ENCODE results near the gene KRR1. TPM values are rescaled to one million over a fixed set of nuclear protein-coding genes. Genes with fewer than 3 reads are reported as not detected.

KRR1 gene
- polyA plus RNA-seq = 43.8 TPM
- long read RNA-seq, donor 1, full-length matches to known transcripts = 6 of 6 reads
- long read RNA-seq, donor 1, partial matches to known transcripts = 0 of 6 reads
- long read RNA-seq, donor 1, other reads (novel, unspliced or antisense) = 0 of 6 reads
- long read RNA-seq, donor 2, full-length matches to known transcripts = 14 of 14 reads
- long read RNA-seq, donor 2, partial matches to known transcripts = 0 of 14 reads
- long read RNA-seq, donor 2, other reads (novel, unspliced or antisense) = 0 of 14 reads
- long read RNA-seq, donor 3 = 0 reads
- long read RNA-seq, donor 4 = 0 reads
- long read RNA-seq, donor 5, full-length matches to known transcripts = 7 of 7 reads
- long read RNA-seq, donor 5, partial matches to known transcripts = 0 of 7 reads
- long read RNA-seq, donor 5, other reads (novel, unspliced or antisense) = 0 of 7 reads
- long read RNA-seq, donor 6, full-length matches to known transcripts = 8 of 27 reads
- long read RNA-seq, donor 6, partial matches to known transcripts = 12 of 27 reads
- long read RNA-seq, donor 6, other reads (novel, unspliced or antisense) = 7 of 27 reads
- long read RNA-seq, donor 7, full-length matches to known transcripts = 7 of 7 reads
- long read RNA-seq, donor 7, partial matches to known transcripts = 0 of 7 reads
- long read RNA-seq, donor 7, other reads (novel, unspliced or antisense) = 0 of 7 reads
- long read RNA-seq, donor 8, full-length matches to known transcripts = 18 of 18 reads
- long read RNA-seq, donor 8, partial matches to known transcripts = 0 of 18 reads
- long read RNA-seq, donor 8, other reads (novel, unspliced or antisense) = 0 of 18 reads
- long read RNA-seq, donor 9, full-length matches to known transcripts = 11 of 19 reads
- long read RNA-seq, donor 9, partial matches to known transcripts = 8 of 19 reads
- long read RNA-seq, donor 9, other reads (novel, unspliced or antisense) = 0 of 19 reads
- long read RNA-seq, donor 10, full-length matches to known transcripts = 13 of 78 reads
- long read RNA-seq, donor 10, partial matches to known transcripts = 65 of 78 reads
- long read RNA-seq, donor 10, other reads (novel, unspliced or antisense) = 0 of 78 reads
- long read RNA-seq, donor 11, full-length matches to known transcripts = 15 of 20 reads
- long read RNA-seq, donor 11, partial matches to known transcripts = 0 of 20 reads
- long read RNA-seq, donor 11, other reads (novel, unspliced or antisense) = 5 of 20 reads

- WGBS (ENCODE audit: insufficient coverage, low lambda C conversion rate) = 17% methylated on average over 4 of the region's 47 CpGs
- Histone ChIP-seq H3K4me3 (ENCODE audit: low read length) (peak within 1 kb of the TSS; percentile 79), H3K9me3 (ENCODE audit: control insufficient read depth, low read depth, low read length) (no peaks in the 10 kb centered on the region), H3K36me3 (ENCODE audit: control insufficient read depth, insufficient read depth, low read length) (no peaks in the 10 kb centered on the region), H3K27ac (ENCODE audit: low read length) (peak within 1 kb of the TSS; percentile 46), H3K4me1 (ENCODE audit: control insufficient read depth, insufficient read depth, low read length) (peaks cover 7% of the 10 kb centered on the region), H3K27me3 (ENCODE audit: control insufficient read depth, insufficient read depth, low read length) (no peaks in the 10 kb centered on the region)
- peak; percentile 98 to 99 for DNase-seq
Measured at GRCh38 chr12:75511116-75512048, at the start of gene KRR1. TSS of gene KRR1 (minus strand) at chr12:75511609. CDS start at chr12:75511597, 12 bp downstream.

GRCh38 chr12:75560167-75560566 lies 48.8 kb upstream of the KRR1 start:
- H3K27me3 ChIP-seq (ENCODE audit: control insufficient read depth, insufficient read depth, low read length) = no peaks in the 10 kb centered on the region
- 17% methylated on average over 1 of the region's 2 CpGs for WGBS (ENCODE audit: insufficient coverage, low lambda C conversion rate)
- peak; percentile 9 to 47 for DNase-seq
- no peaks in the 10 kb centered on the region for H3K36me3 ChIP-seq (ENCODE audit: control insufficient read depth, insufficient read depth, low read length)
- no peak overlapping the region for H3K27ac ChIP-seq (ENCODE audit: low read length)
- no peak overlapping the region for H3K4me3 ChIP-seq (ENCODE audit: low read length)
- H3K4me1 ChIP-seq (ENCODE audit: control insufficient read depth, insufficient read depth, low read length) = no peaks in the 10 kb centered on the region
- H3K9me3 ChIP-seq (ENCODE audit: control insufficient read depth, low read depth, low read length) = no peaks in the 10 kb centered on the region

GRCh38 chr12:75558287-75558686 lies 46.9 kb upstream of the KRR1 start:
- no peaks in the 10 kb centered on the region for H3K36me3 ChIP-seq (ENCODE audit: control insufficient read depth, insufficient read depth, low read length)
- no peaks in the 10 kb centered on the region for H3K27me3 ChIP-seq (ENCODE audit: control insufficient read depth, insufficient read depth, low read length)
- no peaks in the 10 kb centered on the region for H3K9me3 ChIP-seq (ENCODE audit: control insufficient read depth, low read depth, low read length)
- no CpG with 5 or more reads among the region's 3 CpGs for WGBS (ENCODE audit: insufficient coverage, low lambda C conversion rate)
- H3K27ac ChIP-seq (ENCODE audit: low read length) = no peak overlapping the region
- no peak for DNase-seq
- no peak overlapping the region for H3K4me3 ChIP-seq (ENCODE audit: low read length)
- H3K4me1 ChIP-seq (ENCODE audit: control insufficient read depth, insufficient read depth, low read length) = peaks cover 2% of the 10 kb centered on the region

GRCh38 chr12:75556311-75556899 lies 45.0 kb upstream of the KRR1 start:
- Histone ChIP-seq H3K36me3 (ENCODE audit: control insufficient read depth, insufficient read depth, low read length) (no peaks in the 10 kb centered on the region), H3K27me3 (ENCODE audit: control insufficient read depth, insufficient read depth, low read length) (no peaks in the 10 kb centered on the region), H3K4me1 (ENCODE audit: control insufficient read depth, insufficient read depth, low read length) (peaks cover 2% of the 10 kb centered on the region), H3K4me3 (ENCODE audit: low read length) (no peak overlapping the region), H3K27ac (ENCODE audit: low read length) (no peak overlapping the region), H3K9me3 (ENCODE audit: control insufficient read depth, low read depth, low read length) (no peaks in the 10 kb centered on the region)
- WGBS (ENCODE audit: insufficient coverage, low lambda C conversion rate) = 77% methylated on average over 2 of the region's 3 CpGs
- no peak for DNase-seq

- H3K27ac ChIP-seq (ENCODE audit: low read length) = no peak overlapping the region
- peaks cover 2% of the 10 kb centered on the region for H3K4me1 ChIP-seq (ENCODE audit: control insufficient read depth, insufficient read depth, low read length)
- H3K4me3 ChIP-seq (ENCODE audit: low read length) = no peak overlapping the region
- no peak for DNase-seq
- no CpG with 5 or more reads among the region's 1 CpG for WGBS (ENCODE audit: insufficient coverage, low lambda C conversion rate)
- no peaks in the 10 kb centered on the region for H3K36me3 ChIP-seq (ENCODE audit: control insufficient read depth, insufficient read depth, low read length)
- no peaks in the 10 kb centered on the region for H3K9me3 ChIP-seq (ENCODE audit: control insufficient read depth, low read depth, low read length)
- H3K27me3 ChIP-seq (ENCODE audit: control insufficient read depth, insufficient read depth, low read length) = no peaks in the 10 kb centered on the region
Measured at GRCh38 chr12:75554556-75554880, 43.1 kb upstream of the KRR1 start.

- H3K36me3 ChIP-seq (ENCODE audit: control insufficient read depth, insufficient read depth, low read length) = no peaks in the 10 kb centered on the region
- 90% methylated on average over 2 of the region's 3 CpGs for WGBS (ENCODE audit: insufficient coverage, low lambda C conversion rate)
- no peaks in the 10 kb centered on the region for H3K27me3 ChIP-seq (ENCODE audit: control insufficient read depth, insufficient read depth, low read length)
- peaks cover 2% of the 10 kb centered on the region for H3K4me1 ChIP-seq (ENCODE audit: control insufficient read depth, insufficient read depth, low read length)
- no peak overlapping the region for H3K27ac ChIP-seq (ENCODE audit: low read length)
- no peaks in the 10 kb centered on the region for H3K9me3 ChIP-seq (ENCODE audit: control insufficient read depth, low read depth, low read length)
- no peak overlapping the region for H3K4me3 ChIP-seq (ENCODE audit: low read length)
- DNase-seq = no peak
Measured at GRCh38 chr12:75553836-75554555, 42.6 kb upstream of the KRR1 start.

- no peak overlapping the region for H3K4me3 ChIP-seq (ENCODE audit: low read length)
- H3K27me3 ChIP-seq (ENCODE audit: control insufficient read depth, insufficient read depth, low read length) = no peaks in the 10 kb centered on the region
- DNase-seq = no peak
- no peaks in the 10 kb centered on the region for H3K9me3 ChIP-seq (ENCODE audit: control insufficient read depth, low read depth, low read length)
- peaks cover 2% of the 10 kb centered on the region for H3K4me1 ChIP-seq (ENCODE audit: control insufficient read depth, insufficient read depth, low read length)
- no peak overlapping the region for H3K27ac ChIP-seq (ENCODE audit: low read length)
- H3K36me3 ChIP-seq (ENCODE audit: control insufficient read depth, insufficient read depth, low read length) = no peaks in the 10 kb centered on the region
- no CpG with 5 or more reads among the region's 1 CpG for WGBS (ENCODE audit: insufficient coverage, low lambda C conversion rate)
Measured at GRCh38 chr12:75553398-75553797, 42.0 kb upstream of the KRR1 start.

GRCh38 chr12:75551477-75551876 lies 40.1 kb upstream of the KRR1 start:
- no peak for DNase-seq
- no peak overlapping the region for H3K27ac ChIP-seq (ENCODE audit: low read length)

More at GRCh38 chr12:75551477-75551876, 40.1 kb upstream of the KRR1 start:
- Histone ChIP-seq H3K36me3 (ENCODE audit: control insufficient read depth, insufficient read depth, low read length) (no peaks in the 10 kb centered on the region), H3K9me3 (ENCODE audit: control insufficient read depth, low read depth, low read length) (no peaks in the 10 kb centered on the region), H3K4me3 (ENCODE audit: low read length) (no peak overlapping the region), H3K27me3 (ENCODE audit: control insufficient read depth, insufficient read depth, low read length) (no peaks in the 10 kb centered on the region), H3K4me1 (ENCODE audit: control insufficient read depth, insufficient read depth, low read length) (peaks cover 2% of the 10 kb centered on the region)

Data from large intestine (tissue), 12 donors.